ENCODE measurements around the gene KCNJ4. TPM values are rescaled to one million over a fixed set of nuclear protein-coding genes. Genes with fewer than 3 reads are reported as not detected.

KCNJ4 gene
- total and polyA plus RNA-seq, 10 of the 15 experiments (the other 5 are each of a cell fraction or from before 2014, with no cell fraction given) = not detected

DNA sequence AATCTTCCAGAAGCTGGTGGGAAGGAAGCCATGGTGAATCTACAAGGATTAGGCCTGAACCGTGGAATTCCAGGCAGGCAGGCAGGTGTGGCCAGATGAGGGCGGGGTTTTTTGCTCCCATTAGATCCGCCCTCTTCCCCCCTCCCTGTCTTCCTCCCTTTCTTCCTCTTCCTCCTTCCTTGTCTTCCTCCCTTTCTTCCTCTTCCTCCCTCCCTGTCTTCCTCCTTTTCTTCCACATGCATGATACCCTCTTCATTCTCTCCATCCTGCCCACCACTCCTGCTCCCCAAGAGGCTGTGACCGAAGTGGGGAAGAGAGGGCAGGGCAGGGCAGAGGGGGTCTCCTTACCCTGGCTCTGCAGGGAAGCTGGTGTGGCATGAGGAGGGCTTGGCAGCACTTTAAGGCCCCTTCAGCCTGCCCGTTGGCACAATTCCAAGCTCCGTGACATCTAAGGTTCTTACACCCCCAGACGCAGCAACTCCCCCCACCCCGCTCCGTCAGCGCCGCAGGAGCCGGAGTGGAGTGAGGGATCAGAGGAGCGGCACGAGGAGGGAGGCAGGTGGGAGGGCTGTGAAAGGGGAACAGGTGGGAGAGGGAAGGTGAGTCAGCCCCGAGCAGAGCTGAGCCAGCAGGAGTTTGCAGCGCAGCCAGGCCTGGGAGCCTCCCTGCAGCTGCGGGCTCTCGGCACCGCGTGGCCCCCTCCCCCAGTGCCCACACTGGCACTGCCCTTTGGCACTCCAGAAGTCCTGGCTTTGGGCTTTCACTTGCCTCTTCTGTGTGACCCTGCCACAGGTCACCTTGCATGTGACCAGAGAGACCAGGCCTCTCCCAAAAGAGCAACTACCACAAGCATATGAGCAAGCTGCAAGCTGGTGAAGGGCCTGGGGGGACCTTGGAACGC is 32.1 kb downstream of the KCNJ4 start (continued):
- TF ChIP-seq, protein P1, sequence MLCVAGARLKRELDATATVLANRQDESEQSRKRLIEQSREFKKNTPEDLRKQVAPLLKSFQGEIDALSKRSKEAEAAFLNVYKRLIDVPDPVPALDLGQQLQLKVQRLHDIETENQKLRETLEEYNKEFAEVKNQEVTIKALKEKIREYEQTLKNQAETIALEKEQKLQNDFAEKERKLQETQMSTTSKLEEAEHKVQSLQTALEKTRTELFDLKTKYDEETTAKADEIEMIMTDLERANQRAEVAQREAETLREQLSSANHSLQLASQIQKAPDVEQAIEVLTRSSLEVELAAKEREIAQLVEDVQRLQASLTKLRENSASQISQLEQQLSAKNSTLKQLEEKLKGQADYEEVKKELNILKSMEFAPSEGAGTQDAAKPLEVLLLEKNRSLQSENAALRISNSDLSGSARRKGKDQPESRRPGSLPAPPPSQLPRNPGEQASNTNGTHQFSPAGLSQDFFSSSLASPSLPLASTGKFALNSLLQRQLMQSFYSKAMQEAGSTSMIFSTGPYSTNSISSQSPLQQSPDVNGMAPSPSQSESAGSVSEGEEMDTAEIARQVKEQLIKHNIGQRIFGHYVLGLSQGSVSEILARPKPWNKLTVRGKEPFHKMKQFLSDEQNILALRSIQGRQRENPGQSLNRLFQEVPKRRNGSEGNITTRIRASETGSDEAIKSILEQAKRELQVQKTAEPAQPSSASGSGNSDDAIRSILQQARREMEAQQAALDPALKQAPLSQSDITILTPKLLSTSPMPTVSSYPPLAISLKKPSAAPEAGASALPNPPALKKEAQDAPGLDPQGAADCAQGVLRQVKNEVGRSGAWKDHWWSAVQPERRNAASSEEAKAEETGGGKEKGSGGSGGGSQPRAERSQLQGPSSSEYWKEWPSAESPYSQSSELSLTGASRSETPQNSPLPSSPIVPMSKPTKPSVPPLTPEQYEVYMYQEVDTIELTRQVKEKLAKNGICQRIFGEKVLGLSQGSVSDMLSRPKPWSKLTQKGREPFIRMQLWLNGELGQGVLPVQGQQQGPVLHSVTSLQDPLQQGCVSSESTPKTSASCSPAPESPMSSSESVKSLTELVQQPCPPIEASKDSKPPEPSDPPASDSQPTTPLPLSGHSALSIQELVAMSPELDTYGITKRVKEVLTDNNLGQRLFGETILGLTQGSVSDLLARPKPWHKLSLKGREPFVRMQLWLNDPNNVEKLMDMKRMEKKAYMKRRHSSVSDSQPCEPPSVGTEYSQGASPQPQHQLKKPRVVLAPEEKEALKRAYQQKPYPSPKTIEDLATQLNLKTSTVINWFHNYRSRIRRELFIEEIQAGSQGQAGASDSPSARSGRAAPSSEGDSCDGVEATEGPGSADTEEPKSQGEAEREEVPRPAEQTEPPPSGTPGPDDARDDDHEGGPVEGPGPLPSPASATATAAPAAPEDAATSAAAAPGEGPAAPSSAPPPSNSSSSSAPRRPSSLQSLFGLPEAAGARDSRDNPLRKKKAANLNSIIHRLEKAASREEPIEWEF (IDR thresholded peaks at IDR 0.05; ENCODE audit: insufficient replicate concordance, low read depth, low read length) = no peak
- TF ChIP-seq GABPA (IDR thresholded peaks at IDR 0.05; ENCODE audit: low read depth) (no peak), GATAD2B (conservative IDR thresholded peaks at IDR 0.05; ENCODE audit: low read depth) (no peak), TCF3 (IDR thresholded peaks at IDR 0.05; ENCODE audit: borderline replicate concordance, insufficient read depth, low read depth, low read length) (no peak), SMARCA5 (IDR thresholded peaks at IDR 0.05) (no peak), MYB (IDR thresholded peaks at IDR 0.05; ENCODE audit: borderline replicate concordance, low read depth, low read length) (no peak)

DNA sequence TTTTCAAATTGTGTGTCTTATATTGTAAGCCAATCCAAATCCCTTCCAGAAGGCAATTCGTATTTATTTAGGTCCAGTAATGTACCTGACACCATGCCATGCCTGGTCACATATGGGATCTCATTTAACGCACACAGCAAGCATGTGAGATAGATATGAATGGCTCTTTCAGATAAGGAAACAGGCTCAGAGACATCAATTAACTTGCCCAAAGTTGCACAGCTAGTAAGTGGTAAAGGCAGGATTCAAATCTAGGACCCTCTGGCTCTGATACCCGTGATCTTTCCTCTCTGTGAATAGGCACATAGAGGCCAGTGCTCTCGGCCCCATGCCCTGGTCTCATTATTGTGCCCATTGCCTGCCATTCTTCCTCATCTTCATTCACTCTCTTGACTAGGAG is 34.3 kb downstream of the KCNJ4 start:
- H4K20me1 ChIP-seq (ENCODE audit: control insufficient read depth, insufficient read depth) = no peaks in the 10 kb centered on the region
- H3K4me2 ChIP-seq (ENCODE audit: control insufficient read depth, insufficient read depth) = no peak overlapping the region
- no peaks in the 10 kb centered on the region for H3K9me3 ChIP-seq (replicated peaks; ENCODE audit: control insufficient read depth, insufficient read depth, low read length)
- no peaks in the 10 kb centered on the region for H3K27me3 ChIP-seq (replicated peaks in 1 of 2; ENCODE audit: control insufficient read depth in 2 of 2, insufficient read depth in 2 of 2, low read length in 1 of 2)
- CTCF ChIA-PET = no interaction called here
- BruUV-seq (replicated peaks) = no TSS peak
- no peak overlapping the region for H3K27ac ChIP-seq (ENCODE audit: control insufficient read depth, insufficient read depth)
- 22% methylated on average over 4 of the region's 4 CpGs for WGBS (ENCODE audit: insufficient coverage, insufficient replicate concordance, low lambda C conversion rate, missing lambda C conversion rate)
- H3K36me3 ChIP-seq (ENCODE audit: control insufficient read depth in 2 of 2, insufficient read depth in 2 of 2, low read length in 1 of 2) = no peaks in the 10 kb centered on the region
- FAIRE-seq (no peak), DNase-seq (ENCODE audit: low read depth, low spot score) (no peak), ATAC-seq (no peak)
- H3K4me1 ChIP-seq (ENCODE audit: control insufficient read depth, insufficient read depth, low read length) = no peaks in the 10 kb centered on the region
- in situ Hi-C loops (cut with MboI) (no loop called here), intact Hi-C loops (cut with micrococcal nuclease; ENCODE audit: unreplicated experiment) (no loop called here)
- H3K9ac ChIP-seq (ENCODE audit: control insufficient read depth, insufficient read depth, low read length) = no peak overlapping the region
- SMC1A ChIA-PET (ENCODE audit: uncharacterized antibody, unreplicated experiment) = no interaction called here
- no peaks in the 10 kb centered on the region for H3K79me2 ChIP-seq (ENCODE audit: control insufficient read depth, insufficient read depth, low read length)
- H2AFZ ChIP-seq (ENCODE audit: control insufficient read depth, low read depth, low read length) = no peak overlapping the region
- no peak overlapping the region for H3K4me3 ChIP-seq
- RAD21 ChIA-PET (ENCODE audit: unreplicated experiment) = no interaction called here
- POLR2A ChIA-PET = no interaction called here
- TF ChIP-seq, protein P2, sequence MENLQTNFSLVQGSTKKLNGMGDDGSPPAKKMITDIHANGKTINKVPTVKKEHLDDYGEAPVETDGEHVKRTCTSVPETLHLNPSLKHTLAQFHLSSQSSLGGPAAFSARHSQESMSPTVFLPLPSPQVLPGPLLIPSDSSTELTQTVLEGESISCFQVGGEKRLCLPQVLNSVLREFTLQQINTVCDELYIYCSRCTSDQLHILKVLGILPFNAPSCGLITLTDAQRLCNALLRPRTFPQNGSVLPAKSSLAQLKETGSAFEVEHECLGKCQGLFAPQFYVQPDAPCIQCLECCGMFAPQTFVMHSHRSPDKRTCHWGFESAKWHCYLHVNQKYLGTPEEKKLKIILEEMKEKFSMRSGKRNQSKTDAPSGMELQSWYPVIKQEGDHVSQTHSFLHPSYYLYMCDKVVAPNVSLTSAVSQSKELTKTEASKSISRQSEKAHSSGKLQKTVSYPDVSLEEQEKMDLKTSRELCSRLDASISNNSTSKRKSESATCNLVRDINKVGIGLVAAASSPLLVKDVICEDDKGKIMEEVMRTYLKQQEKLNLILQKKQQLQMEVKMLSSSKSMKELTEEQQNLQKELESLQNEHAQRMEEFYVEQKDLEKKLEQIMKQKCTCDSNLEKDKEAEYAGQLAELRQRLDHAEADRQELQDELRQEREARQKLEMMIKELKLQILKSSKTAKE (IDR thresholded peaks at IDR 0.05; ENCODE audit: low read depth, poor library complexity, severe bottlenecking) = no peak
- TF ChIP-seq ZNF274 (IDR thresholded peaks at IDR 0.05; ENCODE audit: insufficient read depth, insufficient read length) (no peak), JUNB (IDR thresholded peaks at IDR 0.05) (no peak), NFXL1 (IDR thresholded peaks at IDR 0.05; ENCODE audit: borderline replicate concordance) (no peak), POLR2A (IDR thresholded peaks at IDR 0.05; ENCODE audit: low read depth, low read length) (no peak), RAD51 (IDR thresholded peaks at IDR 0.05) (no peak), STAT3 (IDR thresholded peaks at IDR 0.05; ENCODE audit: low read depth, low read length) (no peak), GATAD2B (conservative IDR thresholded peaks at IDR 0.05; ENCODE audit: low read depth) (no peak), IKZF2 (IDR thresholded peaks at IDR 0.05) (no peak), SMAD5 (IDR thresholded peaks at IDR 0.05; ENCODE audit: low read depth) (no peak)
